ENCODE data around the gene DRGX. TPM values are rescaled to one million over a fixed set of nuclear protein-coding genes. Genes with fewer than 3 reads are reported as not detected.

DRGX gene
- polyA plus RNA-seq, 1 donor from 2014 or later: not detected

- no peak overlapping the region for H2AFZ ChIP-seq (ENCODE audit: low read depth, low read length)
- H3K9me3 ChIP-seq (ENCODE audit: low read length): no peaks in the 10 kb centered on the region
- no peaks in the 10 kb centered on the region for H3K9me2 ChIP-seq (ENCODE audit: insufficient read depth, low read length)
- no peaks in the 10 kb centered on the region for H3K36me3 ChIP-seq (ENCODE audit: insufficient read depth, low read length)
- H3K27ac ChIP-seq (ENCODE audit: low read length): no peak overlapping the region
- H3K9ac ChIP-seq (ENCODE audit: low read length): no peak overlapping the region
- no peaks in the 10 kb centered on the region for H3K79me2 ChIP-seq (replicated peaks; ENCODE audit: insufficient read depth, low read length)
- H4K20me1 ChIP-seq (ENCODE audit: insufficient read depth): no peaks in the 10 kb centered on the region
- no peaks in the 10 kb centered on the region for H3F3A ChIP-seq (ENCODE audit: insufficient read depth, low read length, poor library complexity, severe bottlenecking)
- no peak overlapping the region for H3K4me3 ChIP-seq (ENCODE audit: low read length)
- H3K27me3 ChIP-seq (ENCODE audit: insufficient read depth, low read depth, low read length): no peaks in the 10 kb centered on the region
- TF ChIP-seq, protein P1, sequence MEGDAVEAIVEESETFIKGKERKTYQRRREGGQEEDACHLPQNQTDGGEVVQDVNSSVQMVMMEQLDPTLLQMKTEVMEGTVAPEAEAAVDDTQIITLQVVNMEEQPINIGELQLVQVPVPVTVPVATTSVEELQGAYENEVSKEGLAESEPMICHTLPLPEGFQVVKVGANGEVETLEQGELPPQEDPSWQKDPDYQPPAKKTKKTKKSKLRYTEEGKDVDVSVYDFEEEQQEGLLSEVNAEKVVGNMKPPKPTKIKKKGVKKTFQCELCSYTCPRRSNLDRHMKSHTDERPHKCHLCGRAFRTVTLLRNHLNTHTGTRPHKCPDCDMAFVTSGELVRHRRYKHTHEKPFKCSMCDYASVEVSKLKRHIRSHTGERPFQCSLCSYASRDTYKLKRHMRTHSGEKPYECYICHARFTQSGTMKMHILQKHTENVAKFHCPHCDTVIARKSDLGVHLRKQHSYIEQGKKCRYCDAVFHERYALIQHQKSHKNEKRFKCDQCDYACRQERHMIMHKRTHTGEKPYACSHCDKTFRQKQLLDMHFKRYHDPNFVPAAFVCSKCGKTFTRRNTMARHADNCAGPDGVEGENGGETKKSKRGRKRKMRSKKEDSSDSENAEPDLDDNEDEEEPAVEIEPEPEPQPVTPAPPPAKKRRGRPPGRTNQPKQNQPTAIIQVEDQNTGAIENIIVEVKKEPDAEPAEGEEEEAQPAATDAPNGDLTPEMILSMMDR (IDR thresholded peaks at IDR 0.05; ENCODE audit: poor library complexity, severe bottlenecking): no peak
- no peak overlapping the region for H3K4me2 ChIP-seq (ENCODE audit: low read length)
These were observed 57.3 kb downstream of the DRGX start for GRCh38 chr10:49338604-49339003.

DNA sequence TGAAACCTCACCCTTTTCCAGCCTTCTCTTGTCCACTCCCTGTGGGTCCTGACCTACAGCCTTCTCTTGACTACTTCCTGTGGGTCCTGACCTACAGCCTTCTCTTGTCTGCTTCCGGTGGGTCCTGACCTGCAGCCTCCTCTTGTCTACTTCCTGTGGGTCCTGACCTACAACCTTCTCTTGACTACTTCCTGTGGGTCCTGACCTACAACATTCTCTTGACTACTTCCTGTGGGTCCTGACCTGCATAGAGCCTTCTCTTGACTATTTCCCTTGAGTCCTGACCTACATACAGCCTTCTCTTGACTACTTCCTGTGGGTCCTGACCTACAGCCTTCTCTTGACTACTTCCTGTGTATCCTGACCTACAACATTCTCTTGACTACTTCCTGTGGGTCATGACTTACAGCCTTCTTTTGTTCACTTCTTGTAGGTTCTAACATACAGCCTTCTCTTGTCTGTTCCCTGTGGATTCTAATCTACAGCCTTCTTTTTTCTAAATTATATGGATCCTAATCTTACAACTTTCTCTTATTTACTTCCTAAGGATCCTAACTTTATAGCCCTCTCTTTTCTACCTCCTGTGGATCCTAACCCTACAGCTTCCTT lies 60.4 kb downstream of the DRGX start:
- Histone ChIP-seq H3K9me2 (ENCODE audit: insufficient read depth, low read length) (no peaks in the 10 kb centered on the region), H3K27me3 (ENCODE audit: insufficient read depth, low read depth, low read length) (no peaks in the 10 kb centered on the region), H3F3A (ENCODE audit: insufficient read depth, low read length, poor library complexity, severe bottlenecking) (no peaks in the 10 kb centered on the region), H3K9me3 (ENCODE audit: low read length) (no peaks in the 10 kb centered on the region), H3K36me3 (ENCODE audit: insufficient read depth, low read length) (no peaks in the 10 kb centered on the region), H3K9ac (ENCODE audit: low read length) (no peak overlapping the region), H3K79me2 (replicated peaks; ENCODE audit: insufficient read depth, low read length) (no peaks in the 10 kb centered on the region), H3K4me2 (ENCODE audit: low read length) (no peak overlapping the region), H3K27ac (ENCODE audit: low read length) (no peak overlapping the region), H3K4me3 (ENCODE audit: low read length) (no peak overlapping the region), H4K20me1 (ENCODE audit: insufficient read depth) (no peaks in the 10 kb centered on the region), H2AFZ (ENCODE audit: low read depth, low read length) (no peak overlapping the region)
- TF ChIP-seq, protein P1 (IDR thresholded peaks at IDR 0.05; ENCODE audit: poor library complexity, severe bottlenecking): no peak
- TF ChIP-seq SMC3 (conservative IDR thresholded peaks at IDR 0.05; ENCODE audit: poor library complexity) (no peak), EZH2 (IDR thresholded peaks at IDR 0.05; ENCODE audit: borderline replicate concordance, insufficient read depth, low read length, poor library complexity, severe bottlenecking) (no peak), EP300 (conservative IDR thresholded peaks at IDR 0.05; ENCODE audit: poor library complexity, severe bottlenecking) (no peak), RAD21 (conservative IDR thresholded peaks at IDR 0.05) (no peak), TAF1 (IDR thresholded peaks at IDR 0.05; ENCODE audit: low read depth) (no peak), MXI1 (conservative IDR thresholded peaks at IDR 0.05; ENCODE audit: poor library complexity, severe bottlenecking) (no peak), POLR2AphosphoS5 (IDR thresholded peaks at IDR 0.05) (no peak)
- TF ChIP-seq, protein P2, sequence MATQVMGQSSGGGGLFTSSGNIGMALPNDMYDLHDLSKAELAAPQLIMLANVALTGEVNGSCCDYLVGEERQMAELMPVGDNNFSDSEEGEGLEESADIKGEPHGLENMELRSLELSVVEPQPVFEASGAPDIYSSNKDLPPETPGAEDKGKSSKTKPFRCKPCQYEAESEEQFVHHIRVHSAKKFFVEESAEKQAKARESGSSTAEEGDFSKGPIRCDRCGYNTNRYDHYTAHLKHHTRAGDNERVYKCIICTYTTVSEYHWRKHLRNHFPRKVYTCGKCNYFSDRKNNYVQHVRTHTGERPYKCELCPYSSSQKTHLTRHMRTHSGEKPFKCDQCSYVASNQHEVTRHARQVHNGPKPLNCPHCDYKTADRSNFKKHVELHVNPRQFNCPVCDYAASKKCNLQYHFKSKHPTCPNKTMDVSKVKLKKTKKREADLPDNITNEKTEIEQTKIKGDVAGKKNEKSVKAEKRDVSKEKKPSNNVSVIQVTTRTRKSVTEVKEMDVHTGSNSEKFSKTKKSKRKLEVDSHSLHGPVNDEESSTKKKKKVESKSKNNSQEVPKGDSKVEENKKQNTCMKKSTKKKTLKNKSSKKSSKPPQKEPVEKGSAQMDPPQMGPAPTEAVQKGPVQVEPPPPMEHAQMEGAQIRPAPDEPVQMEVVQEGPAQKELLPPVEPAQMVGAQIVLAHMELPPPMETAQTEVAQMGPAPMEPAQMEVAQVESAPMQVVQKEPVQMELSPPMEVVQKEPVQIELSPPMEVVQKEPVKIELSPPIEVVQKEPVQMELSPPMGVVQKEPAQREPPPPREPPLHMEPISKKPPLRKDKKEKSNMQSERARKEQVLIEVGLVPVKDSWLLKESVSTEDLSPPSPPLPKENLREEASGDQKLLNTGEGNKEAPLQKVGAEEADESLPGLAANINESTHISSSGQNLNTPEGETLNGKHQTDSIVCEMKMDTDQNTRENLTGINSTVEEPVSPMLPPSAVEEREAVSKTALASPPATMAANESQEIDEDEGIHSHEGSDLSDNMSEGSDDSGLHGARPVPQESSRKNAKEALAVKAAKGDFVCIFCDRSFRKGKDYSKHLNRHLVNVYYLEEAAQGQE (IDR thresholded peaks at IDR 0.05; ENCODE audit: borderline replicate concordance): no peak
